DND-41 (cell line): ENCODE results near the gene STXBP5L.

Experiments used
- ATAC-seq: fragments of 200-7000 bp; cut with Tn5 transposase; 3 replicates; pipeline ENCODE4 v1.9.1; 2021; ENCODE audit warnings: low read depth; ENCODE audit not compliant: insufficient read depth
- DNase-seq: peaks from one replicate; pipeline ENCODE4 v3.0.0-alpha.2; 2020
- H2AFZ ChIP-seq: 2 replicates; pipeline ENCODE4 v1.6.0; 2012; ENCODE audit warnings: low read depth, low read length
- H3K27ac ChIP-seq: 2 replicates; pipeline ENCODE4 v1.5.1; 2012; ENCODE audit warnings: low read length, inconsistent platforms
- H3K27me3 ChIP-seq: fragments of 200-600 bp; sonication (generic); 2 replicates; pipeline ENCODE4 v1.6.0; 2012; ENCODE audit warnings: low read length, mild to moderate bottlenecking, inconsistent platforms; ENCODE audit not compliant: insufficient read depth, poor library complexity
- H3K36me3 ChIP-seq: 2 replicates; pipeline ENCODE4 v1.5.1; 2012; ENCODE audit warnings: low read length, inconsistent platforms; ENCODE audit not compliant: insufficient read depth
- H3K4me1 ChIP-seq: 2 replicates; pipeline ENCODE4 v1.5.1; 2012; ENCODE audit warnings: mild to moderate bottlenecking, low read length; ENCODE audit not compliant: insufficient read depth
- H3K4me2 ChIP-seq: 2 replicates; pipeline ENCODE4 v1.6.0; 2012; ENCODE audit warnings: mild to moderate bottlenecking, moderate library complexity, low read length, inconsistent platforms; ENCODE audit not compliant: insufficient read depth
- H3K4me3 ChIP-seq, 2 experiments: fragments of 200-600 bp in 1 of 2; shearing (Covaris generic) in 1 of 2; 2 replicates each; pipeline ENCODE4 v1.5.1; 2012 to 2016; ENCODE audit warnings: inconsistent platforms in 2 of 2, low read length in 2 of 2, mild to moderate bottlenecking in 2 of 2, low read depth in 1 of 2, moderate library complexity in 1 of 2
- H3K79me2 ChIP-seq: 2 replicates; pipeline ENCODE4 v1.6.0; 2012; ENCODE audit warnings: low read length, inconsistent platforms; ENCODE audit not compliant: insufficient read depth
- H3K9ac ChIP-seq: 2 replicates; pipeline ENCODE4 v1.6.0; 2012; ENCODE audit warnings: low read depth, mild to moderate bottlenecking, inconsistent platforms, low read length, moderate library complexity
- H3K9me3 ChIP-seq: 2 replicates; pipeline ENCODE4 v1.5.1; 2012; ENCODE audit warnings: low read length, moderate library complexity, mild to moderate bottlenecking, inconsistent platforms; ENCODE audit not compliant: insufficient read depth, severe bottlenecking
- H4K20me1 ChIP-seq: 2 replicates; pipeline ENCODE4 v1.6.0; 2012; ENCODE audit warnings: low read length; ENCODE audit not compliant: insufficient read depth
- CTCF ChIP-seq: IDR thresholded peaks from 2 replicates; pipeline ENCODE4 v1.5.1; 2012; ENCODE audit warnings: borderline replicate concordance, low read length, moderate library complexity, mild to moderate bottlenecking; ENCODE audit not compliant: poor library complexity, severe bottlenecking; ENCODE audit errors: extremely low read depth
- EZH2 ChIP-seq: IDR thresholded peaks from 3 replicates; pipeline ENCODE4 v1.6.1; 2012; ENCODE audit warnings: borderline replicate concordance, low read depth, mild to moderate bottlenecking, moderate library complexity, low read length, inconsistent platforms; ENCODE audit not compliant: severe bottlenecking

The STXBP5L gene

GRCh38 chr3:121018917-121019321 is 110.9 kb downstream of the STXBP5L start:
- H3K4me2 ChIP-seq, result no peak overlapping the region
- no peak overlapping the region for H3K4me3 ChIP-seq
- H3K27me3 ChIP-seq, result no peaks in the 10 kb centered on the region
- H3K27ac ChIP-seq, result no peak overlapping the region
- no peaks in the 10 kb centered on the region for H3K79me2 ChIP-seq
- H3K9ac ChIP-seq, result no peak overlapping the region
- no peak for TF ChIP-seq CTCF
- TF ChIP-seq EZH2, result no peak
- no peaks in the 10 kb centered on the region for H3K4me1 ChIP-seq
- no peaks in the 10 kb centered on the region for H3K36me3 ChIP-seq
- ATAC-seq, result no peak
- H2AFZ ChIP-seq, result no peak overlapping the region
- no peak for DNase-seq
- H3K9me3 ChIP-seq, result no peaks in the 10 kb centered on the region
- H4K20me1 ChIP-seq, result no peaks in the 10 kb centered on the region

GRCh38 chr3:121063628-121064027 is 155.6 kb downstream of the STXBP5L start:
- Histone ChIP-seq H2AFZ (no peak overlapping the region), H3K4me1 (no peaks in the 10 kb centered on the region), H3K4me2 (no peak overlapping the region), H3K4me3 (no peak overlapping the region), H3K27me3 (no peaks in the 10 kb centered on the region), H3K79me2 (no peaks in the 10 kb centered on the region), H3K9ac (no peak overlapping the region), H3K9me3 (no peaks in the 10 kb centered on the region), H3K27ac (no peak overlapping the region), H4K20me1 (no peaks in the 10 kb centered on the region), H3K36me3 (no peaks in the 10 kb centered on the region)
- DNase-seq, result no peak
- TF ChIP-seq CTCF (no peak), EZH2 (no peak)
- ATAC-seq, result no peak

GRCh38 chr3:121064121-121064520 is 156.1 kb downstream of the STXBP5L start:
- no peak overlapping the region for H2AFZ ChIP-seq
- no peak overlapping the region for H3K9ac ChIP-seq

More at GRCh38 chr3:121064121-121064520, 156.1 kb downstream of the STXBP5L start:
- Histone ChIP-seq H3K9me3 (no peaks in the 10 kb centered on the region), H3K79me2 (no peaks in the 10 kb centered on the region), H3K36me3 (no peaks in the 10 kb centered on the region), H3K27ac (no peak overlapping the region), H3K4me3 (no peak overlapping the region), H3K4me1 (no peaks in the 10 kb centered on the region), H4K20me1 (no peaks in the 10 kb centered on the region), H3K4me2 (no peak overlapping the region), H3K27me3 (no peaks in the 10 kb centered on the region)
- ATAC-seq (no peak), DNase-seq (no peak)
- no peak for TF ChIP-seq CTCF
- no peak for TF ChIP-seq EZH2
